Astrocyte of the cerebellum (primary cell): ENCODE results near the gene SIN3B.

ENCODE experiments used
- DNase-seq: peaks from one replicate; pipeline ENCODE4 v3.0.0-alpha.2; 2011; ENCODE audit warnings: low read depth
- H3K4me3 ChIP-seq: 2 replicates; pipeline ENCODE4 v1.5.1; 2011; ENCODE audit warnings: mild to moderate bottlenecking, low read depth, low read length, moderate library complexity
- CTCF ChIP-seq: IDR thresholded peaks from 2 replicates; pipeline ENCODE4 v1.5.1; 2012; ENCODE audit warnings: low read length, low read depth, moderate library complexity, mild to moderate bottlenecking; ENCODE audit errors: missing control alignments
- in situ Hi-C: cut with HindIII; loops from 2 replicates; pipeline ENCODE4 v1.10.0; 2017; ENCODE audit warnings: low sequenced_read_pairs

Gene SIN3B

GRCh38 chr19:16899566-16900075 is 70.4 kb downstream of the SIN3B start:
- TF ChIP-seq CTCF: peak; percentile 49
- no peak for DNase-seq
- in situ Hi-C loops: no loop called here
- H3K4me3 ChIP-seq: no peak overlapping the region

GRCh38 chr19:16901491-16902175 is 72.4 kb downstream of the SIN3B start:
- DNase-seq: no peak
- TF ChIP-seq CTCF: no peak
- in situ Hi-C loops: no loop called here
- H3K4me3 ChIP-seq: no peak overlapping the region

GRCh38 chr19:16902545-16902944 is 73.3 kb downstream of the SIN3B start:
- in situ Hi-C loops: no loop called here
- no peak for TF ChIP-seq CTCF
- no peak overlapping the region for H3K4me3 ChIP-seq
- DNase-seq: no peak

GRCh38 chr19:16903347-16903746 is 74.1 kb downstream of the SIN3B start:
- H3K4me3 ChIP-seq: no peak overlapping the region
- in situ Hi-C loops: no loop called here
- TF ChIP-seq CTCF: no peak
- no peak for DNase-seq

- TF ChIP-seq CTCF: no peak
- DNase-seq: no peak
- in situ Hi-C loops: no loop called here
- no peak overlapping the region for H3K4me3 ChIP-seq
These were observed 75.4 kb downstream of the SIN3B start for GRCh38 chr19:16904599-16904998.

- in situ Hi-C loops: no loop called here
- DNase-seq: no peak
- H3K4me3 ChIP-seq: no peak overlapping the region
- TF ChIP-seq CTCF: no peak
These were observed 79.6 kb downstream of the SIN3B start for GRCh38 chr19:16908759-16909158.
